IMR-90 (cell line): Measurements from ENCODE around the gene NXPH4. TPM values are rescaled to one million over a fixed set of nuclear protein-coding genes. Genes with fewer than 3 reads are reported as not detected.

Experiments
- ATAC-seq: fragments of 200-7000 bp; cut with Tn5 transposase; 2 replicates; pipeline ENCODE4 v1.9.1; 2020; ENCODE audit warnings: low read depth, mild to moderate bottlenecking, moderate library complexity
- BruUV-seq: library from RNA; stranded (reverse); fragments of 400-500 nt; replicated peaks from 2 replicates; lab custom pipeline; 2021; lab: Mats Ljungman, UMichigan
- CTCF ChIA-PET: fragments of 300-600 bp; formaldehyde crosslinking; extraction: SDS; loops from one replicate; lab custom pipeline; 2021; ENCODE audit warnings: antibody characterized with exemption; lab: Yijun Ruan, JAX
- POLR2A ChIA-PET: fragments of 300-600 bp; sonication (Branson Sonifier 250); formaldehyde crosslinking; loops from one replicate; lab custom pipeline; 2022; ENCODE audit warnings: antibody characterized with exemption; ENCODE audit not compliant: unreplicated experiment; lab: Charles Lee
- DNase-seq: peaks from one replicate; pipeline ENCODE4 v3.0.0; 2013
- H2AFZ ChIP-seq: replicated peaks from 2 replicates; pipeline ENCODE3; 2013; ENCODE audit warnings: low read length, mild to moderate bottlenecking; ENCODE audit not compliant: poor library complexity
- H2AK5ac ChIP-seq: 2 replicates; pipeline ENCODE4 v1.6.1; 2013; ENCODE audit warnings: low read depth, low read length, inconsistent platforms
- H2AK9ac ChIP-seq: replicated peaks from 2 replicates; pipeline ENCODE3; 2013; ENCODE audit warnings: mild to moderate bottlenecking, low read depth, low read length, moderate library complexity; ENCODE audit not compliant: poor library complexity
- H2BK120ac ChIP-seq: 2 replicates; pipeline ENCODE4 v1.6.1; 2013; ENCODE audit warnings: low read depth, low read length, inconsistent platforms
- H2BK15ac ChIP-seq: 3 replicates; pipeline ENCODE4 v1.6.1; 2013; ENCODE audit warnings: low read depth, low read length, inconsistent platforms
- H2BK20ac ChIP-seq: 2 replicates; pipeline ENCODE4 v1.6.1; 2013; ENCODE audit warnings: low read depth, mild to moderate bottlenecking, inconsistent platforms, low read length, moderate library complexity
- H2BK5ac ChIP-seq: 2 replicates; pipeline ENCODE4 v1.6.1; 2013; ENCODE audit warnings: mild to moderate bottlenecking, low read depth, low read length, inconsistent platforms; ENCODE audit not compliant: poor library complexity, severe bottlenecking
- H3K14ac ChIP-seq: replicated peaks from 2 replicates; pipeline ENCODE4 v1.6.1; 2013; ENCODE audit warnings: low read depth, low read length, inconsistent platforms
- H3K18ac ChIP-seq: 2 replicates; pipeline ENCODE4 v1.6.1; 2013; ENCODE audit warnings: low read depth, low read length, control low read depth
- H3K23ac ChIP-seq: 2 replicates; pipeline ENCODE4 v1.6.1; 2013; ENCODE audit warnings: low read depth, low read length, inconsistent platforms
- H3K27ac ChIP-seq: 2 replicates; pipeline ENCODE4 v1.5.1; 2013; ENCODE audit warnings: mild to moderate bottlenecking, control low read depth, low read length; ENCODE audit not compliant: insufficient read depth
- H3K27me3 ChIP-seq: 2 replicates; pipeline ENCODE4 v1.6.1; 2013; ENCODE audit warnings: low read length; ENCODE audit not compliant: control insufficient read depth, insufficient read depth
- H3K36me3 ChIP-seq: 2 replicates; pipeline ENCODE4 v1.6.1; 2013; ENCODE audit warnings: low read length, mixed read lengths; ENCODE audit not compliant: control insufficient read depth, insufficient read depth
- H3K4ac ChIP-seq: 2 replicates; pipeline ENCODE4 v1.6.1; 2013; ENCODE audit warnings: low read depth, low read length, inconsistent platforms
- H3K4me1 ChIP-seq: 2 replicates; pipeline ENCODE4 v1.6.1; 2013; ENCODE audit warnings: low read length, mixed read lengths; ENCODE audit not compliant: control insufficient read depth, insufficient read depth
- H3K4me2 ChIP-seq: 2 replicates; pipeline ENCODE4 v1.6.1; 2013; ENCODE audit warnings: low read depth, mild to moderate bottlenecking, control low read depth, low read length, moderate library complexity
- H3K4me3 ChIP-seq: 2 replicates; pipeline ENCODE4 v1.5.1; 2013; ENCODE audit warnings: low read depth, mild to moderate bottlenecking, control low read depth, low read length, moderate library complexity; ENCODE audit not compliant: insufficient read depth
- H3K56ac ChIP-seq: 2 replicates; pipeline ENCODE4 v1.6.1; 2013; ENCODE audit warnings: low read length, inconsistent platforms; ENCODE audit not compliant: insufficient read depth; ENCODE audit errors: extremely low read depth
- H3K79me1 ChIP-seq, 2 experiments: 2 replicates each; pipeline ENCODE4 v1.6.1; 2013; ENCODE audit warnings: low read length in 2 of 2, inconsistent platforms in 1 of 2, low read depth in 1 of 2
- H3K9ac ChIP-seq: 2 replicates; pipeline ENCODE4 v1.6.1; 2013; ENCODE audit warnings: low read depth, low read length, control low read depth
- H3K9me1 ChIP-seq: 2 replicates; pipeline ENCODE4 v1.6.1; 2013; ENCODE audit warnings: low read length, inconsistent platforms; ENCODE audit not compliant: insufficient read depth
- H3K9me3 ChIP-seq: 2 replicates; pipeline ENCODE4 v1.6.1; 2013; ENCODE audit warnings: low read length; ENCODE audit not compliant: control insufficient read depth, insufficient read depth
- H4K20me1 ChIP-seq: 2 replicates; pipeline ENCODE4 v1.6.1; 2013; ENCODE audit warnings: low read length, inconsistent platforms; ENCODE audit not compliant: insufficient read depth
- H4K5ac ChIP-seq: 2 replicates; pipeline ENCODE4 v1.6.1; 2013; ENCODE audit warnings: mild to moderate bottlenecking, low read depth, low read length, control low read depth
- H4K8ac ChIP-seq, 2 experiments: 2 replicates each; pipeline ENCODE4 v1.6.1; 2013; ENCODE audit warnings: low read depth in 2 of 2, low read length in 2 of 2, control low read depth in 1 of 2, inconsistent platforms in 1 of 2
- H4K91ac ChIP-seq: 2 replicates; pipeline ENCODE4 v1.6.1; 2013; ENCODE audit warnings: low read depth, low read length, inconsistent platforms; ENCODE audit not compliant: insufficient read depth
- CEBPB ChIP-seq: IDR thresholded peaks from 2 replicates; pipeline ENCODE4 v1.6.1; 2012; ENCODE audit warnings: low read depth, low read length, improper control_type of control experiment
- WGBS, 2 experiments: methylation state at CpG; one replicate each; pipeline versions ENCODE4 v1.1.5 to v1.1.7; 2013; ENCODE audit warnings: missing lambda C conversion rate in 2 of 2; ENCODE audit not compliant: insufficient read length in 1 of 2; ENCODE audit errors: extremely low coverage in 2 of 2; 5-methylcytosine and 5-hydroxymethylcytosine counted together
- dilution Hi-C: fragments of 300-500 bp; cut with HindIII; formaldehyde crosslinking; loops from one replicate; pipeline ENCODE4 v1.14.3; 2018; ENCODE audit warnings: low sequenced_read_pairs; ENCODE audit not compliant: unreplicated experiment
- in situ Hi-C: fragments of 300-500 bp; cut with MboI; formaldehyde crosslinking; loops from 3 replicates; pipeline ENCODE4 v1.14.3; 2019; ENCODE audit warnings: low sequenced_read_pairs, inconsistent platforms, mixed read lengths
- intact Hi-C: fragments of 100-400 bp; cut with micrococcal nuclease; formaldehyde crosslinking; loops from 2 replicates; pipeline ENCODE4 v1.10.0; 2022
- polyA plus RNA-seq, 3 experiments: library from polyadenylated mRNA; depleted of rRNA; stranded (reverse); fragments of >200 nt; gene quantifications; 2 replicates each; pipeline ENCODE4 v1.2.3, GENCODE V29; 2012; ENCODE audit warnings: low replicate concordance in 1 of 3
- total RNA-seq: library from RNA; depleted of rRNA; stranded (reverse); fragments of >200 nt; gene quantifications from 2 replicates; pipeline ENCODE4 v1.2.3, GENCODE V29; 2012

Gene NXPH4
- total and polyA plus RNA-seq, 2 of the 4 experiments (the other 2 are of a cell fraction), result 0.36 to 3.8 TPM

DNA sequence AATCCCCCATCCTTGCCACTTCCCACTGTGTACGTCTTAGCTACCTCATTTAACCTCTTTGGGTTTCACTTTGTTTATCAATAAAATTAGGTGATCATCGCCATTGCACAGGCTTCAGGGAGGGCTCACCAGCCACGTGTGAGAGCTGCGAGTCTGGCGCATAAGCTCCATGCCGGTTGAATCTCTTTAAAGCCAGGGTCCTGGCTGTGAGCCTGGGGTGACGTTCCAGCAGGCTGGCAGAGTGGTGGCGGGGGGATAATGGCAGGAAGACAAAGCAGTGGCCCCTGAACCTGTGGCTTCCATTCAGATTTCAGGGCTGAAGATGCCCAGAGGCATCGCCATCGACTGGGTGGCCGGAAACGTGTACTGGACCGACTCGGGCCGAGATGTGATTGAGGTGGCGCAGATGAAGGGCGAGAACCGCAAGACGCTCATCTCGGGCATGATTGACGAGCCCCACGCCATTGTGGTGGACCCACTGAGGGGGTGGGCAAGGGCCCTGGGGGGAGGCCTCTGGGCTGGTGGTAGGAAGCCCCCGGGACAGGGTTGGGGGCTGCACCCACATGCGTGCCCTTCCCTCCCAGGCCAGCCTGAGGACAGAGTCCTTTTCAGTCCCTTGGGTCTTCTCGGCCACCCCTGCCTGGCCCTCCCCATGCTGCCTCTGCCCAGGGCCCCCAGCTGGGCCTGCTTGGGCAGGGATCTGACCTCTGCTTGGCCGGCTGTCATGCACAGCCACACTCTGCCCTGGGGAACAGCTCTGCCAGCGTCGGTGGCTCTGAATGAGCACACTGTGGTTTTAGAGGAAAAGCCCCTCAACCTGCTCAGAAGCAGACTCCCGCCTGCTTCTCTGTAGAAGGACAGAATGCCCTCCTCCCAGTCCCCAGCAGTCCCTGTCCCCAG, 8.6 kb upstream of the NXPH4 start:
- Histone ChIP-seq H3K9ac (no peak overlapping the region), H4K8ac (no peak overlapping the region), H2BK120ac (no peak overlapping the region), H3K9me3 (no peaks in the 10 kb centered on the region), H3K18ac (no peak overlapping the region), H4K5ac (no peak overlapping the region), H3K4ac (no peak overlapping the region), H2BK5ac (no peak overlapping the region), H3K27me3 (no peaks in the 10 kb centered on the region), H4K91ac (no peak overlapping the region), H3K27ac (no peak overlapping the region), H2BK15ac (no peak overlapping the region), H4K20me1 (peaks cover 28% of the 10 kb centered on the region), H3K56ac (no peak overlapping the region), H2AFZ (no peak overlapping the region), H3K4me2 (no peak overlapping the region), H3K23ac (no peak overlapping the region), H2AK5ac (no peak overlapping the region), H3K4me3 (no peak overlapping the region), H3K36me3 (peaks cover 96% of the 10 kb centered on the region), H3K79me1 (peaks cover 4 to 11% of the 10 kb centered on the region in 2 experiments; a peak in 2 of 4 replicates), H3K9me1 (no peaks in the 10 kb centered on the region), H2AK9ac (no peak overlapping the region), H3K14ac (no peak overlapping the region), H3K4me1 (no peaks in the 10 kb centered on the region), H2BK20ac (no peak overlapping the region)
- no peak for TF ChIP-seq CEBPB
- intact Hi-C loops, result no loop called here
- no peak for DNase-seq
- ATAC-seq, result no peak
- BruUV-seq, result no TSS peak
- dilution Hi-C loops, result no loop called here
- CTCF ChIA-PET, result no interaction called here
- in situ Hi-C loops, result no loop called here
- POLR2A ChIA-PET, result no interaction called here
- 96% methylated on average over 18 of the region's 29 CpGs; no CpG with 5 or more reads in 1 of the 2 experiments for WGBS, 2 experiments
